ENCODE results near the gene ZC3H8. TPM values are rescaled to one million over a fixed set of nuclear protein-coding genes. Genes with fewer than 3 reads are reported as not detected.

The ZC3H8 gene
- 17.6 and 23.7 TPM in 2 replicates for total RNA-seq
- long read RNA-seq, transcript ZC3H8-201 (9 exons, 1,601 nt), result major isoform, 10 of 12 reads
- long read RNA-seq, partial matches to known transcripts, result 1 of 12 reads
- long read RNA-seq, other reads (novel, unspliced or antisense), result 1 of 12 reads

GRCh38 chr2:112254466-112255240, at the start of gene ZC3H8:
ZC3H8 (minus strand) TSS chr2:112255042; CDS start chr2:112254981, 61 bp downstream.
- H3K36me3 Mint-ChIP-seq (ENCODE audit: insufficient read depth), result no peaks in the 10 kb centered on the region
- H3K4me1 Mint-ChIP-seq (ENCODE audit: low read depth), result peaks cover 5% of the 10 kb centered on the region
- no peak for TF ChIP-seq CTCF (IDR thresholded peaks at IDR 0.05; ENCODE audit: unreplicated experiment)
- H3K27me3 Mint-ChIP-seq, result no peaks in the 10 kb centered on the region
- H3K27ac Mint-ChIP-seq, result peak within 1 kb of the TSS; percentile 90
- peak; percentile 91 for DNase-seq (ENCODE audit: low spot score, unreplicated experiment)
- no peaks in the 10 kb centered on the region for H3K9me3 Mint-ChIP-seq (ENCODE audit: low read depth)
- H3K4me3 Mint-ChIP-seq (ENCODE audit: low read depth), result peak within 1 kb of the TSS; percentile 81

GRCh38 chr2:112304298-112304941, 49.6 kb upstream of the ZC3H8 start:
- no peak for DNase-seq (ENCODE audit: low spot score, unreplicated experiment)
- no peak overlapping the region for H3K27ac Mint-ChIP-seq
- no peaks in the 10 kb centered on the region for H3K27me3 Mint-ChIP-seq
- TF ChIP-seq CTCF (IDR thresholded peaks at IDR 0.05; ENCODE audit: unreplicated experiment), result no peak
- H3K9me3 Mint-ChIP-seq (ENCODE audit: low read depth), result peaks cover 3% of the 10 kb centered on the region
- peaks cover 12% of the 10 kb centered on the region for H3K36me3 Mint-ChIP-seq (ENCODE audit: insufficient read depth)
- no peak overlapping the region for H3K4me3 Mint-ChIP-seq (ENCODE audit: low read depth)
- H3K4me1 Mint-ChIP-seq (ENCODE audit: low read depth), result peaks cover 7% of the 10 kb centered on the region

- DNase-seq (ENCODE audit: low spot score, unreplicated experiment), result no peak
- peaks cover 3% of the 10 kb centered on the region for H3K9me3 Mint-ChIP-seq (ENCODE audit: low read depth)
- TF ChIP-seq CTCF (IDR thresholded peaks at IDR 0.05; ENCODE audit: unreplicated experiment), result no peak
- H3K4me1 Mint-ChIP-seq (ENCODE audit: low read depth), result peaks cover 7% of the 10 kb centered on the region
- peaks cover 12% of the 10 kb centered on the region for H3K36me3 Mint-ChIP-seq (ENCODE audit: insufficient read depth)
- no peaks in the 10 kb centered on the region for H3K27me3 Mint-ChIP-seq
- H3K4me3 Mint-ChIP-seq (ENCODE audit: low read depth), result no peak overlapping the region
- no peak overlapping the region for H3K27ac Mint-ChIP-seq
These were observed 47.1 kb upstream of the ZC3H8 start for GRCh38 chr2:112301973-112302372.

- Mint-ChIP-seq H3K27me3 (no peaks in the 10 kb centered on the region), H3K36me3 (ENCODE audit: insufficient read depth) (peaks cover 12% of the 10 kb centered on the region), H3K9me3 (ENCODE audit: low read depth) (peaks cover 3% of the 10 kb centered on the region), H3K4me1 (ENCODE audit: low read depth) (peaks cover 7% of the 10 kb centered on the region), H3K4me3 (ENCODE audit: low read depth) (no peak overlapping the region), H3K27ac (no peak overlapping the region)
- TF ChIP-seq CTCF (IDR thresholded peaks at IDR 0.05; ENCODE audit: unreplicated experiment), result no peak
- no peak for DNase-seq (ENCODE audit: low spot score, unreplicated experiment)
These were observed 46.3 kb upstream of the ZC3H8 start for GRCh38 chr2:112301171-112301584.

GRCh38 chr2:112296407-112296806, 41.6 kb upstream of the ZC3H8 start:
- DNase-seq (ENCODE audit: low spot score, unreplicated experiment), result no peak
- H3K9me3 Mint-ChIP-seq (ENCODE audit: low read depth), result peaks cover 3% of the 10 kb centered on the region
- TF ChIP-seq CTCF (IDR thresholded peaks at IDR 0.05; ENCODE audit: unreplicated experiment), result no peak
- H3K36me3 Mint-ChIP-seq (ENCODE audit: insufficient read depth), result peaks cover 3% of the 10 kb centered on the region
- no peaks in the 10 kb centered on the region for H3K27me3 Mint-ChIP-seq
- no peak overlapping the region for H3K27ac Mint-ChIP-seq
- peaks cover 6% of the 10 kb centered on the region for H3K4me1 Mint-ChIP-seq (ENCODE audit: low read depth)
- H3K4me3 Mint-ChIP-seq (ENCODE audit: low read depth), result no peak overlapping the region

All from progenitor cell of endocrine pancreas (in vitro differentiated cells).